Dermis microvascular lymphatic vessel endothelial cell (primary cell): ENCODE results near the gene ASF1B. TPM values are rescaled to one million over a fixed set of nuclear protein-coding genes. Genes with fewer than 3 reads are reported as not detected.

ENCODE experiments used
- DNase-seq, 2 donors: peaks; one replicate each; pipeline versions ENCODE4 v3.0.0 to v3.0.0-alpha.2; 2010; ENCODE audit warnings: low read depth in 2 of 2
- total RNA-seq: library from RNA; depleted of rRNA; stranded (reverse); fragments of >200 nt; gene quantifications from 2 replicates; pipeline ENCODE4 v1.2.1, GENCODE V29; 2014

The ASF1B gene
- total RNA-seq, 1 donor from 2014 or later: 17.8 TPM

DNA sequence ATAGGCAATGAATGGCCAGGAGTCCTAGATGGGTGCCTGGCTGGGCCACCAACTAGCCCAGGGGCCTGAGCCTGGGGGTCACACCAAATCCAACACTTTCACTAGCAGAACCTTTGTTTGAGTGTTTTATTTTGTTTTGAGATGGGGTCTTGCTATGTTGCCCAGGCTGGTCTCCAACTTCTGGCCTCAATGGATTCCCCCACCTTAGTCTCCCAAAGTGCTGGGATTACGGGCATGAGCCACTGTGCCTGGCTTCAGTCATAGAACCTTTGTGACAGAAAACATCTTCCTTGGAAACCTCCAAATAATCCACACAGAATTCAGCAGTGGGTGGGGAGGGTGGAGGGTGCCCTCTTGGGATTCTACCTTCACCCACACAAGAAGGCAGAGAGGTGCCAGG lies 24.9 kb downstream of the ASF1B start:
- DNase-seq: no peak

DNA sequence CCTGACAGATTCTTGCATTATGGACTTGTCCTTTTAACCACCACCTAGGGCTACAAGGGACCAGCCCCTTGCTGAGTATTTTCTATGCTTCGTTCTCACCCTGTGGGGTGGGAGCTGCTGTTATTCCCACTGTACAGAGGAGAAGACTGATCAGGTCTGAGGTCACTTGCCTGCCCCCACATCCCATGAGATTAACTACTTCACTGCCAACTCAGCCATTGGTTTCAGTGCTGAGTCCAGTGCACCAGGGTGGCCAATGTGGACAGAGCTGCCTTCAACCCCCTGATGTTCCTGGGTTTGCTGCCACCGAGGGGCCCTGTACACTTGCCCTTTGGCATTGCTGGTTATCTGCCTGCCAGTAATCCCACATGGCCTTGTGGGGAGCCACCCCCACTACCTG lies 25.7 kb downstream of the ASF1B start:
- no peak for DNase-seq

GRCh38 chr19:14107581-14108461 lies 28.6 kb downstream of the ASF1B start:
- peak in 1 of 2 donors; percentile 83 for DNase-seq

- DNase-seq: no peak
Observed at GRCh38 chr19:14106840-14107239, 29.5 kb downstream of the ASF1B start.

- no peak for DNase-seq
Observed at GRCh38 chr19:14105680-14106079, 30.7 kb downstream of the ASF1B start.

DNA sequence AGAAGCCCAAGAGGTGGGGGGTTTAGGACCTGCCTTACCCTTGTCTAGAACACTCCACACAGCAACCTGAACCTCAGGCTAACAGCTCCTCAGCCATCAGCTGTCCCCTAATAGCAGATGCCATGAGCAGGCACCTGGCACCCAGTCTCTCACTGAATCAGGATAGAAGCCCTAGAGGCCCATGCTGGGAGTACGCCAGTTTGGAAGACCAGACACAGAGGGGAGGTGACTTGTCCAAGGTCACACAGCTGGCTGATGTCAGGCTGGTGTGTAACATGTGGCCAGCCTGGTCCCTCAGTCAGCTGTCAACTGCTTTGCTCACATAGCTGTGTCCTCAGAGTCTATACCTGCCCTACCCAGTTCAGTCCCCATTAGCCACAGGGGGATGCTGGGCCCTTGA lies 33.1 kb downstream of the ASF1B start:
- DNase-seq: no peak

- DNase-seq: no peak
Observed at GRCh38 chr19:14102756-14103155, 33.6 kb downstream of the ASF1B start.

GRCh38 chr19:14102102-14102696 lies 34.2 kb downstream of the ASF1B start:
- DNase-seq: no peak

DNA sequence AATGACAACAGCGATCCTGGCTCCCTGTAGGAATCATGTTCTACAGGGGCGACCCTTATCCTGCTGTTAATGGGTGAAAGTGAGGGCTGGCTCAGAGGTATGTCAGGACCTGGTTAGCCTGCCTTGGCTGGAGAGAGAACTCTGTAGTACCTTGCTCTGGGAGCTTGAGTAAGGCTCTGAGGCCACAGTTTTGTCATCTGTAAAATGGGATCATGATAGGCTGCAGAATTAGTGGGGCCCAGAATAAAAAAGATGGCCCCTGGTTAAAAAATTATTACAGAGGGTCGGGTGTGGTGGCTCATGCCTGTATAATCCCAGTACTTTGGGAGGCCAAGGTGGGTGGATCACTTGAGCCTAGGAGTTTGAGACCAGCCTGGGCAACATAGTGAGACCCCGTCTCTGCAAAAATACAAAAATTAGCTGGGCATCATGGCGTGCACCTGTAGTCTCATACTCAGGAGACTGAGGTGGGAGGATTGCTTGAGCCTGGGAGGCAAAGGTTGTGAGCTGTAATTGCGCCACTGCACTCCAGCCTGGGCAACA lies 35.3 kb downstream of the ASF1B start:
- no peak for DNase-seq

DNA sequence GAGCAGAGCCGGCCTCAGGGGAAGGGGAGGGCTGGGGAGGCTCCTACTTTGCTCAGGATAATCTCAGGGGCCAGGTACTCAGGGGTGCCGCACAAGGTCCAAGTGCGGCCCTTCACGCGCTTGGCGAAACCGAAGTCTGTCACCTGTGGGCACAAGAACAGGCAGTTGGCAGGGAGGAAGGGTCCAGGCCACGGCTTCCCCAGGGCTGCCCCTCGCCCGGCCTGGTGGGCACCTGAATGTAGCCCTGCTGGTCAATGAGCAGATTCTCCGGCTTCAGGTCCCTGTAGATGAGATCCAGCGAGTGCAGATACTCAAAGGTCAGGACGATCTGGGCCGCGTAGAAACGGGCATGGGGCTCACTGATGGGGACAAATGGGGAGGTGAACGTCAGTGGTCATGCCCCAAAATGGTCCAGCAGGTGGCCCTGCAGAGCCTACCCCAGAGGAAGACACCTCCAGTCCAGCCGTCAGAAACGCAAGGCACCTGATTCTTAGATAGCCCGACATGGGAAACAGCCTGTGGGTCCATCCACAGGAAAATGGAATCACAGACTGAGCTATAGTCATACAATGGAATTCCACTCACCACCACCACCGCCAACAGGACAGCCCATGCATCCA lies 38.7 kb downstream of the ASF1B start:
- no peak for DNase-seq

- no peak for DNase-seq
Observed at GRCh38 chr19:14096272-14096992, 40.0 kb downstream of the ASF1B start.

DNA sequence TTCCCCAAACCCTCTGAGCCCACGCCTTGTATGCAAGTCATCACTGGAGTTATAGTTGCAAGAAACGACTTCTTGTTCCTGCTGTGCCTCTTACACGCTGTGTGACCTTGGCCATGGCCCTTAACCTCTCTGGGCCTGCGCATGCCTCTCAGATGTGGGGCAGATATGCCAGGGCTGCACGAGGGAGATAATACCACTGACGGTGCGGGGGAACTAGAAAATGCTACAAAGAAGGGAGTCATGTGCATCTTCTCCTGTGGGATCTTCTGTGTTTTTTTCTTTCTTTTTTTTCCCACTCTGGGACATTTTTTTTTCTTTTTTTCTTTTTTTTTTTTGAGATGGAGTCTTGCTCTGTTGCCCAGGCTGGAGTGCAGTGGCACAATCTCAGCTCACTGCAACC lies 41.5 kb downstream of the ASF1B start:
- DNase-seq: no peak

DNA sequence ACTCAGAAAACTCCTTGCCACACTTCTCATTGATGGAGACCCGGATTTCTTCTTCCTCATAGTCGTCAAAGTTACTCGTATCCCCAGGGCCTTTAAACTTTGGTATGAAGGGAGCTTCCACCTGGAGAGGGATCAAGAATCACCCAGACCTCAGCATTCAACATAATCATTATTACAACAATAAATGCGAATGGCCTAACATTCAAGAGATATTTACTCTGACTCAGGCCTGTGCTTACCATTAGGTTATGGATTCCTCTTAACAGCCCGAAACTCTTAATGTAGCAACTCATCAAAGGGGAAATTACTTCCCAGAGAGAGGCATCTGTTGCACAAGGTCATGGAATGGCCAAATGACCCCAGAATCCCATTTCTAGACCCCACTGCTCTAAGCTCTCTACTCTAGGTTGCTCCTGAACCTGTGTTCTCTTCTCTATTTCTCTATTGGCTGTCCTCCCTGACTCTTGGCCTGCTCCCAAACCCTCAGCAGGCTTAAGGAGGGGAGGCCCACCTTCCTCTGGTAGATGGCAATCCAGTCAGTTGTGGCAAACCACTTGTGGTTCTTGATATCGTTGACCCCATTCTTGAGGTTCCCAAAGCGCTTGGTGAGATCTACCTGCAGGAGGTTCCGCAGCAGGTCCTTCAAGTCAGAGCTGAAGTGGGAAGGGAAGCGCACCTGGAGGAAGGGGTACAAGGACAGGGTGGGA lies 43.1 kb downstream of the ASF1B start:
- no peak for DNase-seq

DNA sequence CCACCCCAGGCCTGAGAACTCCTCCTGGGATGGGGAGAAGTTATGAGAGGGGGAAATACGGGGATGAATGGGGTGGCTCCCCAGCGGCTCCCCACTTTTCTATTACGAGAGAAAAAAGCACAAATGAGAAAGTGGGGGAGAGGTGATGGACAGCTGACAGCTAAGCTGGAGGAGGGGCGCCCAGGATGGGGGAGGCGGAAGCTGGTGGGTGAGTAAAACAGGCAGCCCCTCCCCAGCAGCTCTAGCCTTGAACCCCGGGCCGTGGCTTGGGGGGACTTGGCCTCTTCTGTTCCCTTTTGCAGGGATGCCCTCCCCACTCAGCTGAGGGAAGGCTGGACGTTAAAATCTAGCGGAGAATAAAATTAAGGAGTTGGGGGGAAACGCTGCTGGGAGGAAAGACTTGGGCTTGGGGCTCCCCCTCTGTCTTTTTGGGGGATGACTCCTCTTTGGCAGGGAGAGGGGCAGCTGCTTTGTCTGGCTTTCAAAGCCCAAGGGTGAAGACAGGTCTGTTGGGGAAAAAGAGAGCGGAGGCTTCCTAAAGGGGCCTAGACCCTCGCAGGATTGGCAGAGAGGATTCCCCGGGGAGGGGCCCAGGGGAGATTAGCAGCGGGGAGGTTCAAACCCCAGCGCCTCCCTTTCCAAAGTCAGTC lies 44.5 kb downstream of the ASF1B start:
- DNase-seq: no peak

GRCh38 chr19:14091081-14091812 lies 45.1 kb downstream of the ASF1B start:
- peak in 1 of 2 donors; percentile 56 for DNase-seq

GRCh38 chr19:14090509-14091080 lies 45.8 kb downstream of the ASF1B start, which contains the start of gene SAMD1:
SAMD1 (minus strand) TSS chr19:14090751.
- peak in 1 of 2 donors; percentile 88 for DNase-seq

- peak in 1 of 2 donors; percentile 76 for DNase-seq
Observed at GRCh38 chr19:14089662-14090508, 46.5 kb downstream of the ASF1B start.

- DNase-seq: peak in 1 of 2 donors; percentile 64
Observed at GRCh38 chr19:14089412-14089661, 47.1 kb downstream of the ASF1B start.
